Endothelial cell of umbilical vein (primary cell): ENCODE data around the gene POU2AF1. TPM values are rescaled to one million over a fixed set of nuclear protein-coding genes. Genes with fewer than 3 reads are reported as not detected.

ENCODE experiments used
- BruUV-seq: library from RNA; stranded (reverse); fragments of 400-500 nt; replicated peaks from 2 replicates; lab custom pipeline; 2021; lab: Mats Ljungman, UMichigan
- CTCF ChIA-PET: fragments of 300-600, 350-600 bp; sonication (Branson Sonifier 250); formaldehyde crosslinking; loops from one replicate; lab custom pipeline; 2021; ENCODE audit warnings: antibody characterized with exemption, inconsistent platforms; lab: Charles Lee
- POLR2A ChIA-PET: fragments of 300-600, 350-600 bp; sonication (Branson Sonifier 250); formaldehyde crosslinking; loops from one replicate; lab custom pipeline; 2021; ENCODE audit warnings: antibody characterized with exemption, inconsistent platforms; lab: Charles Lee
- DNase-seq: peaks from one replicate; pipeline ENCODE4 v3.0.0-alpha.2; 2011; ENCODE audit warnings: low read depth, low spot score
- FAIRE-seq: peaks from 2 replicates; lab custom pipeline; 2011; peaks lifted over from hg19 to GRCh38; lab: Jason Lieb, UNC
- H2AFZ ChIP-seq: 2 replicates; pipeline ENCODE4 v1.6.0; 2012; ENCODE audit warnings: low read depth, low read length, control low read depth, inconsistent platforms
- H3K27ac ChIP-seq: 2 replicates; pipeline ENCODE4 v1.5.1; 2011; ENCODE audit warnings: low read depth, mild to moderate bottlenecking, control low read depth, low read length, moderate library complexity; ENCODE audit not compliant: insufficient read depth
- H3K27me3 ChIP-seq, 2 experiments: 2 replicates each; pipeline versions ENCODE4 v1.6.0 to v1.6.1; 2011; ENCODE audit warnings: low read length in 2 of 2, mixed read lengths in 1 of 2; ENCODE audit not compliant: control insufficient read depth in 2 of 2, insufficient read depth in 2 of 2
- H3K36me3 ChIP-seq, 2 experiments: 2 replicates in 1 of 2; 3 replicates in 1 of 2; pipeline ENCODE4 v1.5.1; 2011; ENCODE audit warnings: low read length in 2 of 2, mild to moderate bottlenecking in 1 of 2, moderate library complexity in 1 of 2; ENCODE audit not compliant: control insufficient read depth in 2 of 2, insufficient read depth in 2 of 2; ENCODE audit errors: extremely low read depth in 1 of 2
- H3K4me1 ChIP-seq: 3 replicates; pipeline ENCODE4 v1.5.1; 2011; ENCODE audit warnings: mild to moderate bottlenecking, low read length; ENCODE audit not compliant: control insufficient read depth, insufficient read depth; ENCODE audit errors: extremely low read depth
- H3K4me2 ChIP-seq: 2 replicates; pipeline ENCODE4 v1.6.1; 2011; ENCODE audit warnings: low read length, control low read depth, mixed read lengths; ENCODE audit not compliant: insufficient read depth
- H3K4me3 ChIP-seq, 3 experiments: fragments of 200-600 bp in 1 of 3; sonication (generic), shearing (Covaris generic) in 1 of 3; replicated peaks in 1 of 3; 2 replicates each; pipeline ENCODE4 v1.5.1; 2011 to 2016; ENCODE audit warnings: control low read depth in 3 of 3, low read length in 3 of 3, mild to moderate bottlenecking in 2 of 3, inconsistent platforms in 1 of 3, low read depth in 1 of 3, moderate library complexity in 1 of 3; ENCODE audit not compliant: insufficient read depth in 1 of 3
- H3K79me2 ChIP-seq: 2 replicates; pipeline ENCODE4 v1.6.0; 2012; ENCODE audit warnings: low read length, inconsistent platforms; ENCODE audit not compliant: control insufficient read depth, insufficient read depth
- H3K9ac ChIP-seq: replicated peaks from 2 replicates; pipeline ENCODE3; 2011; ENCODE audit warnings: low read length, control low read depth; ENCODE audit not compliant: insufficient read depth; ENCODE audit errors: extremely low read depth
- H3K9me1 ChIP-seq: replicated peaks from 3 replicates; pipeline ENCODE4 v1.6.0; 2011; ENCODE audit warnings: mild to moderate bottlenecking, low read length; ENCODE audit not compliant: control insufficient read depth, insufficient read depth; ENCODE audit errors: extremely low read depth
- H3K9me3 ChIP-seq: replicated peaks from 2 replicates; pipeline ENCODE4 v1.5.1; 2012; ENCODE audit warnings: low read length, inconsistent platforms; ENCODE audit not compliant: control insufficient read depth, insufficient read depth
- H4K20me1 ChIP-seq: replicated peaks from 2 replicates; pipeline ENCODE3; 2011; ENCODE audit warnings: mild to moderate bottlenecking, low read length; ENCODE audit not compliant: control insufficient read depth, insufficient read depth; ENCODE audit errors: extremely low read depth
- EZH2 ChIP-seq: IDR thresholded peaks from 2 replicates; pipeline ENCODE4 v1.6.1; 2012; ENCODE audit warnings: borderline replicate concordance, low read depth, mild to moderate bottlenecking, moderate library complexity, low read length, inconsistent platforms; ENCODE audit not compliant: severe bottlenecking
- FOS ChIP-seq: IDR thresholded peaks from 2 replicates; pipeline ENCODE4 v1.6.1; 2011; ENCODE audit warnings: mild to moderate bottlenecking, low read length, moderate library complexity, borderline replicate concordance; ENCODE audit not compliant: insufficient read depth
- GATA2 ChIP-seq: IDR thresholded peaks from 2 replicates; pipeline ENCODE4 v1.7.0; 2011; ENCODE audit warnings: low read depth, mild to moderate bottlenecking, moderate library complexity, mixed read lengths, low read length; ENCODE audit not compliant: insufficient read length, insufficient read depth
- JUN ChIP-seq: IDR thresholded peaks from 2 replicates; pipeline ENCODE4 v1.6.1; 2011; ENCODE audit warnings: borderline replicate concordance, low read depth; ENCODE audit not compliant: insufficient read length, insufficient read depth
- MYC ChIP-seq: IDR thresholded peaks from one replicate; pipeline ENCODE4 v1.6.1; 2011; ENCODE audit warnings: mild to moderate bottlenecking, low read depth, low read length
- POLR2A ChIP-seq: IDR thresholded peaks from 2 replicates; pipeline ENCODE4 v1.6.1; 2012; ENCODE audit warnings: low read depth, mild to moderate bottlenecking, control low read depth, low read length
- POLR2AphosphoS5 ChIP-seq: IDR thresholded peaks from 2 replicates; pipeline ENCODE4 v1.6.1; 2012; ENCODE audit warnings: low read depth, mild to moderate bottlenecking, control low read depth, low read length, moderate library complexity; ENCODE audit not compliant: insufficient read depth
- dilution Hi-C: fragments of 300-500 bp; cut with MboI; formaldehyde crosslinking; loops from one replicate; pipeline ENCODE4 v1.15.0; 2019; ENCODE audit warnings: low sequenced_read_pairs; ENCODE audit not compliant: extremely low pct_ligation_motif_present
- intact Hi-C: fragments of 100-400 bp; cut with micrococcal nuclease; formaldehyde crosslinking; loops from one replicate; pipeline ENCODE4 v1.10.0; 2022
- polyA plus RNA-seq, 4 experiments: library from polyadenylated mRNA; depleted of rRNA in 3 of 4; stranded (reverse) in 3 of 4; unstranded in 1 of 4; fragments of >200 nt; gene quantifications; 2 replicates each; pipeline versions ENCODE4 v1.2.1 to v1.2.3, GENCODE V29; 2011 to 2012; ENCODE audit warnings: missing spikeins in 1 of 4
- total RNA-seq: library from RNA; stranded (reverse); gene quantifications from 2 replicates; pipeline ENCODE4 v1.2.3, GENCODE V29; 2021
- TF ChIP-seq, protein P1 (sequence below): IDR thresholded peaks from 2 replicates; pipeline ENCODE4 v1.6.1; 2011; ENCODE audit not compliant: insufficient read depth, insufficient read length
- TF ChIP-seq, protein P2 (sequence below), 2 donors: IDR thresholded peaks; 1 replicate in 1 of 2; 2 replicates in 1 of 2; pipeline ENCODE4 v1.5.1; 2011; ENCODE audit warnings: low read length in 2 of 2, mild to moderate bottlenecking in 2 of 2, moderate library complexity in 2 of 2, control low read depth in 1 of 2, inconsistent platforms in 1 of 2, low read depth in 1 of 2; ENCODE audit not compliant: insufficient read depth in 1 of 2; ENCODE audit errors: extremely low read depth in 1 of 2

The POU2AF1 gene
- total and polyA plus RNA-seq, 2 donors (not counting 3 experiments of a cell fraction or from before 2014, with no cell fraction given), result not detected

DNA sequence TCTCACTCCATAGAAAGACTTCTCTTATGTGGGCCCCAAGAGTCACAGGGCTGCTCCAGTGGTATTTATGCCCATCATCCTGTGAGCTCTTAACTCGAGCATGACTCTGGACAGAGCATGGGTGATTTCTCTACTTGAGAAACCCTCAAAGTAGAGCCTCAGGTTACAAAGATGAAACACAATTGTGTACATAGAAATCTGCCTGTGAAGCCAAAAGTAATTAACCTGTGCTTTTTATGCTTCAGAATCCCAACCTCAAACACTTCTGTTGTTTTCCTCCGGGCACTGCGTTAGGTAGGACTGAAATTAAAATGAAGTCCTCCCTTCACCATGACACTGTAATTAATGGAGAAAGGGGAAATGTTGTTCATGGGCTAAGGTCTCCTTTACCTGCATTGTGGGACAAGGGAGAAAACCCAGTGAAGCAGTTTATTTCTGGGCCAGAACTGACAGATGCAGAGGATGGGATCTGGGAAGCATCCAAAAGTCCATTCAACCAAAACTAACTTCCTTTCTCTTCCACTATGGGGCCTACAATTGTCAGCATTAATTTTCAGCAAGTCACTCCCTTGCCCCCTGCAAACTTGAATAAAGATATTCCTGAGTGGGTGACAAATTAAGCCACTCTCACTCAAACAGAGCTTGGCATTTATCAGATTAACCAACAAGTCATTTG, 24.1 kb upstream of the POU2AF1 start:
- TF ChIP-seq MYC (no peak), GATA2 (no peak), EZH2 (no peak), POLR2AphosphoS5 (no peak), POLR2A (no peak), FOS (no peak), JUN (no peak)
- TF ChIP-seq, protein P1, sequence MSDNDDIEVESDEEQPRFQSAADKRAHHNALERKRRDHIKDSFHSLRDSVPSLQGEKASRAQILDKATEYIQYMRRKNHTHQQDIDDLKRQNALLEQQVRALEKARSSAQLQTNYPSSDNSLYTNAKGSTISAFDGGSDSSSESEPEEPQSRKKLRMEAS, result no peak
- TF ChIP-seq, protein P2, sequence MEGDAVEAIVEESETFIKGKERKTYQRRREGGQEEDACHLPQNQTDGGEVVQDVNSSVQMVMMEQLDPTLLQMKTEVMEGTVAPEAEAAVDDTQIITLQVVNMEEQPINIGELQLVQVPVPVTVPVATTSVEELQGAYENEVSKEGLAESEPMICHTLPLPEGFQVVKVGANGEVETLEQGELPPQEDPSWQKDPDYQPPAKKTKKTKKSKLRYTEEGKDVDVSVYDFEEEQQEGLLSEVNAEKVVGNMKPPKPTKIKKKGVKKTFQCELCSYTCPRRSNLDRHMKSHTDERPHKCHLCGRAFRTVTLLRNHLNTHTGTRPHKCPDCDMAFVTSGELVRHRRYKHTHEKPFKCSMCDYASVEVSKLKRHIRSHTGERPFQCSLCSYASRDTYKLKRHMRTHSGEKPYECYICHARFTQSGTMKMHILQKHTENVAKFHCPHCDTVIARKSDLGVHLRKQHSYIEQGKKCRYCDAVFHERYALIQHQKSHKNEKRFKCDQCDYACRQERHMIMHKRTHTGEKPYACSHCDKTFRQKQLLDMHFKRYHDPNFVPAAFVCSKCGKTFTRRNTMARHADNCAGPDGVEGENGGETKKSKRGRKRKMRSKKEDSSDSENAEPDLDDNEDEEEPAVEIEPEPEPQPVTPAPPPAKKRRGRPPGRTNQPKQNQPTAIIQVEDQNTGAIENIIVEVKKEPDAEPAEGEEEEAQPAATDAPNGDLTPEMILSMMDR (IDR thresholded peaks at IDR 0.05; ENCODE audit: extremely low read depth in 1 of 2, insufficient read depth in 1 of 2, low read depth in 1 of 2, low read length in 2 of 2), result no peak
- dilution Hi-C loops, result no loop called here
- Histone ChIP-seq H3K9me3 (no peaks in the 10 kb centered on the region), H3K4me2 (no peak overlapping the region), H3K27ac (no peak overlapping the region), H4K20me1 (no peaks in the 10 kb centered on the region), H3K9ac (no peak overlapping the region), H3K9me1 (no peaks in the 10 kb centered on the region), H3K4me3 (no peak overlapping the region), H3K79me2 (no peaks in the 10 kb centered on the region), H3K36me3 (no peaks in the 10 kb centered on the region), H3K4me1 (no peaks in the 10 kb centered on the region), H2AFZ (no peak overlapping the region), H3K27me3 (no peaks in the 10 kb centered on the region)
- no peak for FAIRE-seq
- ChIA-PET CTCF (no interaction called here), POLR2A (no interaction called here)
- no TSS peak for BruUV-seq
- no peak for DNase-seq
- intact Hi-C loops, result no loop called here
